EL (cell line): ENCODE measurements around the gene MAGI2.
"Not testable (repeated sequence)": the region's sequence is repeated elsewhere in the genome, so short reads cannot be mapped to it uniquely, and the experiment has no call there.

Experiments
- DNase-seq: peaks from one replicate; pipeline ENCODE4 v3.0.0-alpha.2; 2016

The MAGI2 gene

GRCh38 chr7:78326876-78327275 lies 1126.6 kb downstream of the MAGI2 start:
- peak; percentile 44 for DNase-seq

- DNase-seq = peak; percentile 75
Measured at GRCh38 chr7:78326189-78326588, 1127.3 kb downstream of the MAGI2 start.

GRCh38 chr7:78323118-78323517 lies 1130.3 kb downstream of the MAGI2 start:
- DNase-seq = peak; percentile 50

- DNase-seq = not testable (repeated sequence)
Measured at GRCh38 chr7:78322231-78322630, 1131.2 kb downstream of the MAGI2 start.

GRCh38 chr7:78317371-78317770 lies 1136.1 kb downstream of the MAGI2 start:
- DNase-seq = no peak

GRCh38 chr7:78316110-78316509 lies 1137.4 kb downstream of the MAGI2 start:
- DNase-seq = no peak

GRCh38 chr7:78315119-78315518 lies 1138.3 kb downstream of the MAGI2 start:
- no peak for DNase-seq

GRCh38 chr7:78311181-78311580 lies 1142.3 kb downstream of the MAGI2 start:
- no peak for DNase-seq

- DNase-seq = no peak
Measured at GRCh38 chr7:78307892-78308291, 1145.6 kb downstream of the MAGI2 start.

GRCh38 chr7:78306634-78307033 lies 1146.8 kb downstream of the MAGI2 start:
- no peak for DNase-seq

GRCh38 chr7:78301407-78301806 lies 1152.1 kb downstream of the MAGI2 start:
- peak; percentile 70 for DNase-seq

- DNase-seq = peak; percentile 25
Measured at GRCh38 chr7:78299088-78299487, 1154.4 kb downstream of the MAGI2 start.

- no peak for DNase-seq
Measured at GRCh38 chr7:78296644-78297371, 1156.7 kb downstream of the MAGI2 start.

GRCh38 chr7:78296046-78296597 lies 1157.3 kb downstream of the MAGI2 start:
- peak; percentile 36 for DNase-seq

GRCh38 chr7:78289471-78289870 lies 1164.0 kb downstream of the MAGI2 start:
- DNase-seq = not testable (repeated sequence)

GRCh38 chr7:78284945-78285344 lies 1168.5 kb downstream of the MAGI2 start:
- DNase-seq = no peak

- no peak for DNase-seq
Measured at GRCh38 chr7:78280276-78280675, 1173.2 kb downstream of the MAGI2 start.

GRCh38 chr7:78279457-78279856 lies 1174.0 kb downstream of the MAGI2 start:
- DNase-seq = no peak

GRCh38 chr7:78279032-78279431 lies 1174.4 kb downstream of the MAGI2 start:
- DNase-seq = peak; percentile 84

- no peak for DNase-seq
Measured at GRCh38 chr7:78267141-78267540, 1186.3 kb downstream of the MAGI2 start.

- no peak for DNase-seq
Measured at GRCh38 chr7:78265486-78265885, 1188.0 kb downstream of the MAGI2 start.

GRCh38 chr7:78265071-78265470 lies 1188.4 kb downstream of the MAGI2 start:
- DNase-seq = no peak

GRCh38 chr7:78264105-78264504 lies 1189.4 kb downstream of the MAGI2 start:
- DNase-seq = no peak

- no peak for DNase-seq
Measured at GRCh38 chr7:78261739-78262138, 1191.7 kb downstream of the MAGI2 start.

- no peak for DNase-seq
Measured at GRCh38 chr7:78261302-78261701, 1192.2 kb downstream of the MAGI2 start.
